HFF-Myc (cell line): ENCODE measurements around the gene TAF1D.
A peak's percentile ranks its signal among the peaks of the same experiment; 100 is the strongest.
"Not testable (repeated sequence)": the region's sequence is repeated elsewhere in the genome, so short reads cannot be mapped to it uniquely, and the experiment has no call there.

Experiments
- DNase-seq: peaks from one replicate; pipeline ENCODE4 v3.0.0-alpha.2; 2011; ENCODE audit warnings: low read depth; ENCODE audit errors: extremely low read depth
- H3K4me3 ChIP-seq: replicated peaks from 2 replicates; pipeline ENCODE4 v1.5.1; 2011; ENCODE audit warnings: low read depth, mild to moderate bottlenecking, control low read depth, low read length
- CTCF ChIP-seq: IDR thresholded peaks from 2 replicates; pipeline ENCODE4 v1.5.1; 2012; ENCODE audit warnings: mild to moderate bottlenecking, low read depth, low read length, control low read depth; ENCODE audit errors: missing control alignments

The TAF1D gene

DNA sequence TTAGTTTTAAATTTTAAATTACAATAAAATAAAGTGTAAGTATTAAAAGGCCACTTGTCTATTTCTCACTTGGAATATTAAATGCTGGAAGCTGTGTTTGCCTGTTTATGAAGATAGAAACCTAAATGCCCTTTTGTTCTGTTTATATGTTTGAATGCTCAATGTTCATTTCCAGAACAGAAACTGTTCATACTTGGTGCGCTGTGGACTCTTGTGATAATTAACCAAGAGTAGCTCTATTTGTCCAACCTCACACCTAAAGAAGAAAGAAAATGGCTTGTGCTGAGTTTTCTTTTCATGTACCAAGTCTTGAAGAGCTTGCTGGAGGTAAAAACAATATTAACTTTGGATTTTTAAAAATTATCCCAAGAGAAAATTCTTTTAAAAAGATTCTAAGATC is 5.8 kb upstream of the TAF1D start:
- no peak for TF ChIP-seq CTCF
- H3K4me3 ChIP-seq = no peak overlapping the region
- DNase-seq = no peak

DNA sequence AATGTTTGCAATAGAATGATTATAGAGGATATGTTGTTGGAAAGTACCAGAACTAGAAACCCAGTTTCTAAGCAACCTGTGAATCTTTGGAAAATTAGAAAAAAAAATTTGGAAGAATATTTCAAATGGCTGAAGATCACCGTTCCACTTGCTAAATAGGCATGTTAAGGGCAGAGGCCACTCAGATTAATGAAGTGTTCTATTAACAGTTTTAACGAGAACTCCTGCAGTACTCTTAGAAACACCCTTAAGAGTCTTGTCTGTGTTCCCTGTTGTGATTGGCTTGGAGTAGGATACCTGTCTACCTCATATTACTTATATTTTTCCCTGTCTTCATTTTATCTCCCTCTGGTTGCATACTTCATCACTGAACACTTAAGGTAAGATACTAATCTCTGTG is 4.8 kb upstream of the TAF1D start:
- no peak for DNase-seq
- H3K4me3 ChIP-seq = no peak overlapping the region
- no peak for TF ChIP-seq CTCF

GRCh38 chr11:93745005-93745755 is 3.9 kb upstream of the TAF1D start:
- not testable (repeated sequence) for DNase-seq
- H3K4me3 ChIP-seq = peak overlapping the region; percentile 25

- peak overlapping the region; percentile 25; the same call in 1 of the 2 replicates for H3K4me3 ChIP-seq
- no peak for DNase-seq
- no peak for TF ChIP-seq CTCF
Observed at GRCh38 chr11:93744669-93745004, 3.3 kb upstream of the TAF1D start.

- no peak overlapping the region for H3K4me3 ChIP-seq
- no peak for TF ChIP-seq CTCF
- no peak for DNase-seq
Observed at GRCh38 chr11:93743291-93743690, 2.0 kb upstream of the TAF1D start.

DNA sequence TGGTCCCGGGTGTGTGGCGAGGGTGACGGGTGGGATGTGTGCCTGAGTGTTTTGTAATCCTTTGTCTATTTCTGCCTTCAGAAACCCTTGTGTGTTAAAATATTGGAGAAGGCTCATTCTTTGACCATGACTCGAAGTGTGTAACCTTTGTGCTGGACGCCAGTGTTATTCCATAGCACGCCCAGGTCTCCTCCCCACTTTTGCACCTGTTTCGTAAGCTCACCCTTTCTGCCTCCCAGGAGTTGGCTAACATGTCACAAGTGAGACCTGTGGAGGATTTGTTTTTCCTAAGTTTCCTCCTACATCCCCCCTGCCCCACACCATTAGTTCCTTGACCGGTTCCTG is 559 bp upstream of the TAF1D start:
- TF ChIP-seq CTCF = no peak
- peak overlapping the region; percentile 90 for H3K4me3 ChIP-seq
- DNase-seq = no peak

DNA sequence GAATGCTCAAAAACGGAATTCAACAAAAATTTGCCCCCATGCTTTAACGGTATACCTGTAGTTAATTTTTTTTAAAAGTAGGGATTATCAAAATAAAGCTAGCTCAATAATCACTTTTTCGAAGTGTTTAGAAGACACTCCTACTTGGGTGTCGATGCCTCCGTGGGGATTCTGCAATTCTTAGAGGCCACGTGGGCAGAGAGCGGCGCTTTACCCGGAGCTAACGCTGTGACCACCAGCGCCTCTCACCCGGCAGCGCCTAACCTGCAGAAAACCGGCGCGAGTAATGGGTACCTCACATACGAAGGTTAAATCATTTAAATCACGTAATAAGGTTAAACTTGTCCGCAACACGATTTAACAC is 583 bp downstream of the TAF1D start:
- no peak for DNase-seq
- no peak for TF ChIP-seq CTCF
- H3K4me3 ChIP-seq = peak overlapping the region; percentile 90
